Kidney (tissue), 14 donors: ENCODE measurements around the gene GRK1. TPM values are rescaled to one million over a fixed set of nuclear protein-coding genes. Genes with fewer than 3 reads are reported as not detected.
"Not testable (repeated sequence)": the region's sequence is repeated elsewhere in the genome, so short reads cannot be mapped to it uniquely, and the experiment has no call there.

Experiments used
- DNase-seq, 5 donors: peaks; one replicate each; pipeline ENCODE4 v3.0.0-alpha.2; 2013 to 2020
- FAIRE-seq: peaks from 2 replicates; lab custom pipeline; 2012; peaks lifted over from hg19 to GRCh38; lab: Jason Lieb, UNC
- H3K27ac ChIP-seq, 2 donors: one replicate each; pipeline ENCODE4 v1.7.0; 2013; ENCODE audit warnings: low read depth in 2 of 2, low read length in 2 of 2, inconsistent platforms in 1 of 2
- H3K27me3 ChIP-seq: one replicate; pipeline ENCODE4 v1.7.1; 2013; ENCODE audit warnings: low read length, inconsistent platforms; ENCODE audit not compliant: control insufficient read depth, insufficient read depth
- H3K36me3 ChIP-seq, 3 donors: one replicate each; pipeline versions ENCODE4 v1.7.0 to v1.7.1; 2013; ENCODE audit warnings: low read length in 3 of 3, control low read depth in 1 of 3, inconsistent platforms in 1 of 3; ENCODE audit not compliant: insufficient read depth in 3 of 3, control insufficient read depth in 2 of 3
- H3K4me1 ChIP-seq, 3 donors: one replicate each; pipeline versions ENCODE4 v1.7.0 to v1.7.1; 2013; ENCODE audit warnings: low read length in 3 of 3, inconsistent platforms in 1 of 3, low read depth in 1 of 3; ENCODE audit not compliant: control insufficient read depth in 2 of 3, insufficient read depth in 2 of 3
- H3K4me3 ChIP-seq, 3 donors: one replicate each; pipeline versions ENCODE4 v1.7.0 to v1.8.1; 2013; ENCODE audit warnings: low read length in 3 of 3, control low read depth in 1 of 3, inconsistent platforms in 1 of 3
- H3K9ac ChIP-seq, 3 donors: one replicate each; pipeline versions ENCODE4 v1.7.0 to v1.7.1; 2013; ENCODE audit warnings: low read length in 3 of 3, control low read depth in 1 of 3, inconsistent platforms in 1 of 3
- H3K9me3 ChIP-seq, 3 donors: one replicate each; pipeline versions ENCODE4 v1.7.0 to v1.7.1; 2013; ENCODE audit warnings: low read length in 3 of 3, control low read depth in 1 of 3, inconsistent platforms in 1 of 3; ENCODE audit not compliant: control insufficient read depth in 2 of 3, insufficient read depth in 1 of 3
- intact Hi-C: fragments of 100-400 bp; cut with DNase I; formaldehyde crosslinking; loops from one replicate; pipeline ENCODE4 v1.11.1; 2022
- polyA plus RNA-seq: library from polyadenylated mRNA; stranded (reverse); fragments of 350-450 nt; fragmentation: Illumina TruSeq; extraction: RNeasy Lipid Tissue Mini Kit (QIAGEN cat#74804); gene quantifications from one replicate; pipeline ENCODE4 v1.2.3, GENCODE V29; 2014; ENCODE audit warnings: low read depth, low replicate concordance; ENCODE audit not compliant: insufficient read depth
- total RNA-seq: library from RNA; stranded (reverse); fragmentation: NEBNext Ultra II Directional; extraction: Animal tissue kit (Norgen Biotek cat#: 25700); gene quantifications from one replicate; pipeline ENCODE4 v1.2.1, GENCODE V29; 2021
- TF ChIP-seq, protein P1 (sequence below): IDR thresholded peaks from 3 replicates; pipeline ENCODE4 v1.5.1; 2012; ENCODE audit warnings: mild to moderate bottlenecking, moderate library complexity, borderline replicate concordance; ENCODE audit not compliant: insufficient read depth; ENCODE audit errors: extremely low read depth
- donor health status: control.
- donor health status: control.
- donor health status: control.
- donor health status: control.
- donor health status: control.
- donor health status: DM: yes; HTN: yes; CAD: no.
- donor health status: Normal renal cell carcinoma (clear cell type).

GRK1 gene
- total and polyA plus RNA-seq, 2 donors from 2014 or later: not detected

DNA sequence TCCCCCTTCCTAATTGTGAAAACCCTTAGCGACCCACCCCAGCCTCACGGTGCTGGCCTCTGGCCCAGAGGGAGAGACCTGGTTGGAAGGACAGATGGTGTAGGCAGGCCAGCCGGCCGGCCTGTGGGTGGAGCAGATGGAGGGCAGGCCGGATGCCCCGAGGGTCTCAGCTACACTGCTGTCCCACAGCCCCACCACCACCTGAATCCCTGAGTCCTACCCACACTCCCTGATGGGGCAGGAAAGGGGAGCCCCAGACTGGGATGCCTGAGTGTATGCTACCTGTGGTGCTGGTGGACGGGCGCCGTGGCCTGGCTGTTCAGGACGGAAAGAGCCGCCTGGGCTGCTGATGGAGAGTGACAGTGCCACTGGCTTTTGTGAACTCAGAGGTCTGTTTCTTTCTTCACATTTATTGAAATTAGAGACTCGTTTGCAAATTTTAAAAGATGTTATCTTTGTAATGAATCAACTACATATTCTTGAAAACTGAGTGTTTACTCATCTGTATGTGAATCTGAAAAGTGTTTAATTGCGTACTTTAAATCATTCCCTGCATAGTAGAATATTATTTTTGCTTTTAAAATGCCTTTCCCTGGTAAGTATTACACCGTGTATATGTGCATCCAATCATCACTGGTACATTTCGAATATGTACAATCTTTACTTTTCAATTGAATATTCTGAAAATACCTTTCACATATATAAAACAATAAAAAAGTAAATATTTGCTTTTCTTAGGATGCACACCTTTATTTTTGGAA lies 46.8 kb upstream of the GRK1 start:
- no peak overlapping the region for H3K4me3 ChIP-seq
- peaks cover 0 to 5% (median 0%) of the 10 kb centered on the region in 3 donors for H3K4me1 ChIP-seq
- TF ChIP-seq, protein P1, sequence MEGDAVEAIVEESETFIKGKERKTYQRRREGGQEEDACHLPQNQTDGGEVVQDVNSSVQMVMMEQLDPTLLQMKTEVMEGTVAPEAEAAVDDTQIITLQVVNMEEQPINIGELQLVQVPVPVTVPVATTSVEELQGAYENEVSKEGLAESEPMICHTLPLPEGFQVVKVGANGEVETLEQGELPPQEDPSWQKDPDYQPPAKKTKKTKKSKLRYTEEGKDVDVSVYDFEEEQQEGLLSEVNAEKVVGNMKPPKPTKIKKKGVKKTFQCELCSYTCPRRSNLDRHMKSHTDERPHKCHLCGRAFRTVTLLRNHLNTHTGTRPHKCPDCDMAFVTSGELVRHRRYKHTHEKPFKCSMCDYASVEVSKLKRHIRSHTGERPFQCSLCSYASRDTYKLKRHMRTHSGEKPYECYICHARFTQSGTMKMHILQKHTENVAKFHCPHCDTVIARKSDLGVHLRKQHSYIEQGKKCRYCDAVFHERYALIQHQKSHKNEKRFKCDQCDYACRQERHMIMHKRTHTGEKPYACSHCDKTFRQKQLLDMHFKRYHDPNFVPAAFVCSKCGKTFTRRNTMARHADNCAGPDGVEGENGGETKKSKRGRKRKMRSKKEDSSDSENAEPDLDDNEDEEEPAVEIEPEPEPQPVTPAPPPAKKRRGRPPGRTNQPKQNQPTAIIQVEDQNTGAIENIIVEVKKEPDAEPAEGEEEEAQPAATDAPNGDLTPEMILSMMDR: no peak
- H3K9ac ChIP-seq: no peak overlapping the region
- peaks cover 4 to 5% (median 4%) of the 10 kb centered on the region in 3 donors for H3K36me3 ChIP-seq
- no peak overlapping the region for H3K27ac ChIP-seq
- DNase-seq (peak in 1 of 5 donors; percentile 63), FAIRE-seq (no peak)
- H3K27me3 ChIP-seq: no peaks in the 10 kb centered on the region
- no peaks in the 10 kb centered on the region for H3K9me3 ChIP-seq
- intact Hi-C loops: no loop called here

DNA sequence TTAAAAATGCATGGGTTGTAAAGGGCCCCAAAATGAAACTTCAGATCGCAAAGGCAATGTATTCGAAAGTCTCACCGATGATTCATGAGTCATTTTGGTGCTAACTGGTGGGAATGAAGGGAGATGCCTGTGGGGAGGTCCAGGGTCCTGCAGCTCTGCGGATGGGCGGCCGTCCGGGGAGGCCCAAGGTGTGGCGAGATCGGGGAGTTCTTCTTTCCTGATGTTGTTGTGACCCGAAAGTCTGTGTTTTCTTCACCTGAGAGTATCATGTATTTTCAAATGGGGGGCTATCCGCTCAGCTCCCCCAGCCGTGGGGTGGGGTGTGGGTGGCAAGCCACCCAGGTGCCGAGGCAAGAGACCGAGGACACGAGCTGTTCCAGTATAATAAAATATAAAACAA lies 46.0 kb upstream of the GRK1 start:
- H3K27me3 ChIP-seq: no peaks in the 10 kb centered on the region
- H3K9me3 ChIP-seq: no peaks in the 10 kb centered on the region
- TF ChIP-seq, protein P1: no peak
- H3K4me3 ChIP-seq: no peak overlapping the region
- intact Hi-C loops: no loop called here
- DNase-seq (peak in 1 of 5 donors; percentile 43), FAIRE-seq (no peak)
- H3K4me1 ChIP-seq: peaks cover 0 to 5% (median 0%) of the 10 kb centered on the region in 3 donors
- no peak overlapping the region for H3K27ac ChIP-seq
- H3K9ac ChIP-seq: no peak overlapping the region
- H3K36me3 ChIP-seq: peaks cover 4 to 5% (median 4%) of the 10 kb centered on the region in 3 donors

DNA sequence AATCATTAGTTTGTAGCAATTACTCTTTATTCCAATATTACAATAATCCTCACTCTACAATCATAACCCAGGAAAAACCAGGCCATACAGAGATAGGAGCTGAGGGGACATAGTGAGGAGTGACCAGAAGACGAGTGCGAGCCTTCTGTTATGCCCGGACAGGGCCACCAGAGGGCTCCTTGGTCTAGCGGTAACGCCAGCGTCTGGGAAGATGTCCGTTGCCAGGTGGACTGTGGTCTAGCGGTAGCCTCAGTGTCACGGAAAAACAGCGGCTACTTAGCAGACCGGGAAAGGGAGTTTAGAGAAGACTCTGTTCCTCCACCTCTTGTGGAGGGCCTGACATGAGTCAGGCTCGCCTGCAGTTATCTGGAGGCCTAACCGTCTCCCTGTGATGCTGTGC lies 45.5 kb upstream of the GRK1 start:
- DNase-seq: peak in 3 of 5 donors; percentile 21 to 63 (median 24)

DNA sequence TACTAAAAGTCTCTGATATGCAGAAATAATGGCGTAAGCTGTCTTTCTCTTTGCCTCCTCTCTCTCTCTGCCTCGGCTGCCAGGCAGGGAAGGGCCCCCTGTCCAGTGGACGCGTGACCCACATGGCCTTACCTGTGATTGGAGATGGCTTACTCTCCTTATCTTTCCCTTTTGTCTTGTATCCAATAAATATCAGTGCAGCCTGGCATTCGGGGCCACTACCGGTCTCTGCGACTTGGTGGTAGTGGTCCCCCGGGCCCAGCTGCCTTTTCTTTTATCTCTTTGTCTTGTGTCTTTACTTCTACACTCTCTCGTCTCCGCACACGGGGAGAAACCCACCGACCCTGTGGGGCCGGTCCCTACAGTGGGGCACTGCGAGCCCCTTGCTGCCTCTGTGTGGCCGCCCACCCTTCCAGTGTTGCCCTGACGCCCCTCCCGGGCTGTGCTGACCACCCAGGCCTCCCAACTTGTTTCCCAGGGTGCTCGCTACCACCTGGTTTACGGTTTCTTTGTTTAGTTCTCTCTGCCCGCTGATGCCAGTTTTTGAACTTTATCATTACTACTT lies 45.0 kb upstream of the GRK1 start:
- peak in 1 of 5 donors; percentile 64 for DNase-seq
- H3K4me3 ChIP-seq, H3K27ac ChIP-seq, intact Hi-C loops, H3K27me3 ChIP-seq, H3K4me1 ChIP-seq, H3K9ac ChIP-seq, H3K36me3 ChIP-seq, FAIRE-seq, H3K9me3 ChIP-seq: not testable (repeated sequence)

More for the DNA sequence above, 45.5 kb upstream of the GRK1 start:
- H3K9me3 ChIP-seq, H3K4me3 ChIP-seq, H3K36me3 ChIP-seq, FAIRE-seq, intact Hi-C loops, H3K4me1 ChIP-seq, H3K27ac ChIP-seq, H3K27me3 ChIP-seq, H3K9ac ChIP-seq: not testable (repeated sequence)
